ENCODE measurements around the gene NUDT8.

GRCh38 chr11:67649634-67650510, 20.1 kb upstream of the NUDT8 start:
- TF ChIP-seq ZFP30 (CRISPR knock-in tag; IDR thresholded peaks at IDR 0.05) (no peak), GLIS3 (CRISPR knock-in tag; IDR thresholded peaks at IDR 0.05) (no peak), PATZ1 (CRISPR knock-in tag; IDR thresholded peaks at IDR 0.05; ENCODE audit: borderline replicate concordance) (no peak), ARNTL (CRISPR knock-in tag; IDR thresholded peaks at IDR 0.05; ENCODE audit: borderline replicate concordance, low read depth) (no peak), TSHZ2 (CRISPR knock-in tag; IDR thresholded peaks at IDR 0.05) (no peak), ZFP3 (CRISPR knock-in tag; IDR thresholded peaks at IDR 0.05) (no peak), CREB5 (CRISPR knock-in tag; IDR thresholded peaks at IDR 0.05; ENCODE audit: low read depth) (no peak), BACH2 (CRISPR knock-in tag; IDR thresholded peaks at IDR 0.05; ENCODE audit: borderline replicate concordance) (no peak)

All from SK-N-SH treated with all-trans-retinoic acid at 6 μM for 48 hours (cell line).